ENCODE data around the gene CARD10.

CARD10 gene

GRCh38 chr22:37462983-37463382 lies 56.2 kb downstream of the CARD10 start:
- peak; percentile 44 for DNase-seq (ENCODE audit: low spot score)

DNA sequence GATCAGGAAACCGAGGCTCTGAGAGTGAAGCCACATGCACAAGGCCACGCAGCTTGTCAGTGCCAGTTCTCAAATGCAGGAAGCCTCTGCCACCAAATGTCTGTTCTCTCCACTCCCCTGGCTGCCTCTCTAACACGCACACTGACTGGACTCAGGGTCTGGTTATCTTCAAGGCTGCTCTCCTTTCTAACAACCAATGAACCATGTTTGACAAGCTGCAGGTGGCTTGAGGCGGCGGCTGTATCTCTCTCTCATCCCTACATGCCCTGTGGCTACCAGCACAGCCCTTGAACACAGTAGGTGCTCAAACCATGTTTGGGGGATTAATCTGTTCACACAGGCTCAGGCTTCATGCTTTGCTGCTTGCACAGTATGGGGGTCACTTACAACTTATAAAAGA lies 56.8 kb downstream of the CARD10 start:
- no peak for DNase-seq (ENCODE audit: low spot score)

DNA sequence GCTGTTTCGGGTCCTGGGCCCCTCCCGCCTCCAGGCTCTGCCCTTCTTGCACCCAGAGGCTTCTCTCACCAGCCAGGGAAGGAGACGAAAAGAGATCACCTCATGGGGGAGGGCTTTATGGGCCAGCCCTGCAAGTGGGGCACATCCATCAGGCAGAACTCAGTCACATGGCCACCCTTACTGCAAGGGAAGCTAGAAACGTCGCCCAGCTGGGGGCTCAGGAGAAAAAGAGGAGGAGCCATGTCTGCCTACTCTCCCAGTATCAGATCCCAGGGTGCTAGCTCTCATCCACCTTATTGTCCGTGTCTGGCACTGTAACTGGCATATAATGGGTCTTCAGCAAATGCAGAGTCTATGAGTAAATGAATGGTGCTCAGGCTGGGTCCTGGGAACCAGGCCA lies 57.3 kb downstream of the CARD10 start:
- no peak for DNase-seq (ENCODE audit: low spot score)

DNA sequence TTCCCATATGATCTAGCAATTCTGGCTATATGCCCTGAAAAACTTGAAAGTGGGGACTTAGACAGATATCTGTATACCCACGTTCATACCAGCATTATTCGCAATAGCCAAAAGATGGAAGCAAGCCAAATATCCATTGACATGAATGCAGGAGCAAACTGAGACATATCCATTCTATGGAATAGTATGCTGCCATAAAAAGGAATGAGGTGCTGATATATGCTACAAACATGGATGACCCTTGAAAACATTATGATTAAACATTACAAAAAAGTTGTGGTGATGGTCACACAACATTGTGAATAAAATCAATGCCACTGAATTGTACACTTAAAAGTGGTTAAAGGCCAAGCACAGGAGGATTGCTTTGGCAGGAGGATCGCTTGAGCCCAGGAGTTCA lies 58.5 kb downstream of the CARD10 start:
- no peak for DNase-seq (ENCODE audit: low spot score)

DNA sequence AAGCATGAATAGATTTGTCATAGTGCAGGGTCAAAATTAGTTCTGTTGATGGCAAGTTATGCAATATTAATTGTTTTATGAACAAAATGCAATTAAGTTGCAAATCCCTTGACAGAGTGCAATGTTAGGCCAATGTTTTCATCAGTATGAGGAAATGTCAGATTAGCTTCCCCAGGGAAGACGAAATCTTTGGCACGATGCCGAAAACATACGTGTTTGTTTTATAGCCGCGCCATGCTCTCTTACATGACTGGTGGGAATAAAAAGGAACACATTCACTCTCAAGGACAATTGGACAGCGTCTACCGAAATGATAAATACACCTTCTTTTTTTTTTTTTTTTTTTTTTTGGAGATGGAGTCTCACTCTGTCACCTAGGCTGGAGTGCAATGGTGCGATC lies 60.0 kb downstream of the CARD10 start:
- DNase-seq (ENCODE audit: low spot score) = no peak

DNA sequence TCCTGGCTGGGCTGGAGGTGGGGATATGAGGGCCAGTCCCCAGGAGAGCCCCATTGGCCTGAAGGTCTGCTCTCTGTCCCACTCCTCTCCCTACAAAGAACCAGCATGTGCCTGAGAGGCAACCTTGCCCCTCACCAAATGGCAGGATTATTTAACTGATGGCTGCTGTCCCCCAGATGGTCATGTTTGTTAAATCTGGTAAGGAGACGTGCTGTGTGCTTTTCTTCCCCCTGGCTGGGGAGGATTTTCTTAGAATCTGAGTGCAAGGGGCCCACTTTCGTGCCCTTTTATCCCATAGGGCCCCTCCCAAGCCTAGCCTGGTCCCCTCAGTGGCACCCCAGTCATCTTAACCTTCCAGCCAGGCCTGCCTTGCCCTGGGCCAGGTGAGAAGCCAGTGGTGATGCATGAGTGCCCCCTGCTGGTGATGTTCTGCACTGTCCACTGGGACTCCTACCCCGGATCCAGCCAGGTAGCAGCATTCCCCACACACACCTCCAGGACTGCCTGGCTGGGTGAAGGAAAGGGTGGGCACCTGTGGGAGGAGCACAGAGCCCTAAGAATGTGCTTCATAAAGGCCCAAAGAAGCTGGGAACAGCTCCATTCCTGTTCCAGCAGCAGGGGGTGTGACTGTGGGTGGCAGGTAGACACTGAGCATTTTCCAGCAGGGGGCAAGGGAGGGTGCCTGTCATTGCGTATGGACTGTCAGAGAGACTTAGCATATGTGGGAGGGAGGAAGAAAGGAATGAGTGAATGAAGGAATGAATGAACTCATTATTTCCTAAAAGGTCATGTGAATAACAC lies 61.9 kb downstream of the CARD10 start:
- DNase-seq (ENCODE audit: low spot score) = peak; percentile 77

DNA sequence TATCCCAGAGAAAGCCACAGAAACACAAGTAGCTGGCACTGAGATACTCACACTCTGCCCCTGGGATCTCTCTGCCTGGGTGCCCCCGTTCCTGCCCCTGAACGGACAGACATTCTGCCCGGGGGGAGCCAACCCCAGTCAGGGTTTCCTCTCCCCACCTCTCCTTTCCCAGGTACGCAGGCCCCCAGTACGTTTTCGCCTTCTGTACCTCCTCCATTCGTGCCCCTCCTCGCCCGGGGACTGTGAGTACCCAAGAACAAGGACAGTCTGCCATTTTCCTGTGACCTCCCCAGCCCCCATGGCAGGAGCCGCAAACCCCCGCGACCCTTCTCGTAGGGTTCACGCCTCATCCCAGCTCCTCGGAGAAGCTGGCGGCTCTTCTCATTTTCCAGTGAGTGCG lies 62.9 kb downstream of the CARD10 start:
- no peak for DNase-seq (ENCODE audit: low spot score)

DNA sequence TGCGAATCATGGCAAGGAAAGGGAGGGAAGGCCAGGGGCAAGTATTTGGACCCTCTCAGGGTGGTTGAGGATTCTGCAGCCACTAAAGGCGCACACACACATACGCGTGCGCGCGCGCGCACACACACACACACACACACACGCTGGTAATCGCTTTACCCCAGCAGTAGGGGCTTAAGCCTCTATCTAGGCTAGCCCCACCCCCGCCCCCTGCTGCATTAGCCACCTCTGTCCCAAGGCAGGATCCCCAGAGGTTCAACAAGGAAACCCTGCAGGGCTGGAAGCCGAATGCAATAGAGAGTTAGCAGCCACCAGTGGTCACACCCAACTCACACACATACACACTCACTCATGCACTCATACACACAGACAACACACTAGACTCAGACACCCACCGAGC lies 63.3 kb downstream of the CARD10 start:
- DNase-seq (ENCODE audit: low spot score) = no peak

- DNase-seq (ENCODE audit: low spot score) = peak; percentile 65
Observed at GRCh38 chr22:37454857-37455686, 64.1 kb downstream of the CARD10 start.

DNA sequence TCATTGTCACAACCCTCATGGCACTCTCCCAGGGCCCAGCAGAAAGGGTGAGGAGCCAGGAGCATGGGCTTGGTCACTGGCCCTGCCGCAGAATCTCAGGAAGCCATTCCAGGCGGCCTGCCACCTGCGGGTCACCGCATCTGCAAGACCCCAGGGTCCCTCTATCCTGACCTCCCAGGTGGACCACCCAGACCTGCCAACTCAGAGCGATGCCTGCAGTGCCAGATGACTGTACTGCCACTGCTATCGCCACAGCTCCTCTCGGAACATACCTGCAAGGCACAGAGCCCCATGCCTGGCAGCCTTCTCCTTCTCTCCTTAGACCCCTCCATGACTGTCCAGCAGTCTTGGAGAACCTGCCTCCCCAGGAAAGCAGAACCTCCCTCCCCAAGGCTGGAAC lies 65.5 kb downstream of the CARD10 start:
- no peak for DNase-seq (ENCODE audit: low spot score)

- DNase-seq (ENCODE audit: low spot score) = no peak
Observed at GRCh38 chr22:37451218-37451617, 68.0 kb downstream of the CARD10 start.

GRCh38 chr22:37449331-37450001 lies 69.7 kb downstream of the CARD10 start:
- DNase-seq (ENCODE audit: low spot score) = no peak

DNA sequence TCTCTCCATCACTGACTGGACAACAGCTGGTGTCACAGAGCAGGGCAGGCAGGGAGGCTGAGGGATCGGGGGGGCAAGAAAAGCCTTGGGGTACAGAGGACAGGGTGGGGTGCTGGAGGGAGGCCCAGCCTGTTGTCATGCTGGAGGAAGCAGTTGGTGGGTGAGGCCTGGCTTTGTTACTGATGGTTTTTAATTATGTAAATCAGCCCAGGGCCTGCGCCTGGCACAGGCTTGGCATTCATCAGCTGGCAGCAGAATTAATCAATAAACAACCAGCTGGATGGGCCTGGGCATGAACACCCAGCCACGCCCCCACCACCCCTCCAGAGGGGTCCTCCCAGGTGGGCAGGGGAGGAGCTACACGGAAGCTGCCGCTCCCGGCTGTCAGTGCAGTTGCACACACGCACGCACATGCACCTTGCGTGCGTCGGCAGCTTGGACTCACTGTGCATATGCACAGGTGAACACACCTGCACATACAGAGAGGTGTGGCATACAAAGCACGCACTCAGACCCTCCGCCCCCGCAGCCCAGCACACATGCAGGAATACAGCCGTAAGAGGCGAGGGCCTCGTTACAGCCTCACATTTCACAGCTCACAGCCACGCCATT lies 70.6 kb downstream of the CARD10 start:
- DNase-seq (ENCODE audit: low spot score) = no peak

DNA sequence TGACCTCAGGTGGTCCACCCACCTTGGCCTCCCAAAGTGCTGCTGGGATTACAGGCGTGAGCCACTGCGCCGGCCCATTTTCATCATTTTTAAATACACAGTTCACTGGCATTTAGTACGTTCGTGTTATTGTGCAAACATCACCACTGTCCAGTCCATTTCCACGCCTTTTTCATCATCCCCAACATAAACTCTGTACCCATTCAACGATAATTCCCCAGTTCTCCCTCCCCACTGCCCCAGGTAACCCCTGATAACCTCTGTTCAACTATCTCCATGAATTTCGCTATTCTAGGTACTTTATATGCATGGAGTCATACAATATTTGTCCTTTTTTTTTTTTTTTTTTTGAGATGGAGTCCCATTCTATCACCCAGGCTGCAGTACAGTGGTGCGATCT lies 73.7 kb downstream of the CARD10 start:
- DNase-seq (ENCODE audit: low spot score) = no peak

GRCh38 chr22:37443977-37444376 lies 75.2 kb downstream of the CARD10 start:
- no peak for DNase-seq (ENCODE audit: low spot score)

GRCh38 chr22:37443086-37443485 lies 76.1 kb downstream of the CARD10 start:
- no peak for DNase-seq (ENCODE audit: low spot score)

DNA sequence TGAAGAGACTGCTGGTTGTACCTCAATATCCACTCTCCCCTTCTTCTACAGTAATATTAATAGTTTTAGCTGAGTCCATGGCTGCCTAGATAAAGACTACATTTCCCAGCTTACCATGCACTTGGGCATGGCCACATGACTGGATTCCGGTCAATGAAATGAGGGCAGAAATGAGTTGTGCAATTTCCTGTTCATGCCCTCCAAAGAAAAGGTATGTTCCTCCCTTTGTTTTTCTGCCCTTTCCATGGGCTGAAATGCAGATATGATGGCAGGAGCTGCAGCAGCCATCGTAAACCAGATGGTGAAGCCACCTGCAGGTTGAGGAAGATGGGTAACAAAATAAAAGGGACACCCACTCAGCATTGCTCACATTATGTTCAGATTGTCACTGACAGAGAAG lies 76.7 kb downstream of the CARD10 start:
- DNase-seq (ENCODE audit: low spot score) = peak; percentile 55

DNA sequence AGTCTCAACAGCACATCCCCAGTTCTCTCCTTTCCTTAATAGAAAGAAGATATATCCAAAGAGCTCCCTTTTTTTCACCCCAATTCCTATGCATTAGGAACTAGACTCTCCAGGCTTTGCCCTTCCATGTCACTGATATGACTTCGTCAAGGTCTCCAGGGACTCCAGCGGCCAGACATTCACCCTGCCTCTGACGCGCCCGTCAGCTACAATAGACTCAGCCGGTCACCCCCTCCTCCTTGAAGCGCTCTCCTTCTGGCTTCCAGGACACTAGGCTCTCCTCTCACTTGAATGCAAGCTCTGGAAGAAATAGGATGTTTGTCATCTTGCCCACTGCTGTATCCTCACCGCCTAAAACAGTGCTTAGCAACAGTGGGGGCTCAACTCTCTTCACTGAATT lies 77.1 kb downstream of the CARD10 start:
- no peak for DNase-seq (ENCODE audit: low spot score)

DNA sequence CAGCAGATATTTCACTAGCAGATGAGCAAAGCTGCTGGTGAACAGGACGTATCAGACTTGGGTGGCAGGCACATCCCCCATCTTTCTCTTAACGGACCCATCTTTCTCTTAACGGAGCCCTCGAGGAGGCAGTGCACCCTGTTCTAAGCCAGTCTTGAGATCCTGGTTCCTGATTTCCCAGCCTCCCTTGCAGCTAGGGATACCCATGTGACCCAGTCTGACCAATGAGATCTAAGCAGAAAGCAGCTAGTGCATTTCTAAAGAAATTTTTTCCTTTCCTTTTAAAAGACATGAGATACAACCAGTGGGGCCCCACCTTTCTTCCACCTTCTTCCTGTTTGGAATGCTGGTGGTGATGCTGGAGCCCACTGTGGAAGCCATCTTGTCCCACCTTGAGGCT lies 78.3 kb downstream of the CARD10 start:
- DNase-seq (ENCODE audit: low spot score) = no peak
